ENCODE data around the gene CALY.

CALY gene

GRCh38 chr10:133350283-133350949, 13.7 kb upstream of the CALY start:
- no peak for DNase-seq

DNA sequence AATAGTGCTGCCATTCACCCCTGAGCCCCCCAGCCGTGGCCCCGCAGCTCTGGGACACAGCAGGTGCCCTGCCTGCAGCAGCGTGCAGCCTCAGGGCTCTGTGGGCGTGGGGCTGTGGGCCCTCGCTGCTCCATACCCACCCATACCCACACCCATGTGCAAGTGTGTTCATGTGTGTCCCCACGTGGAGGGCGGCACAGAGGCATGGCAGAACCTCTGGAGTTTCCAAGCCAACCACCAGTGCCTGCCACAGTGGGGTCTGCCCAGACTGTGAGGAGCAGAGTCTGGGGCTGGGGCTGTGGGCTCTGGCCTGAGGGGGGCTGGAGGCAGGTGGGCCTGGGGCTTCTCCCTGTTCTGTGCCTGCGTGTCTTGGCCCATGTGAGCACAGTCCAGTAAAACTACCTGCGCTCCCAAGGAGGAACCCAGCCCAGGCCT, 12.9 kb upstream of the CALY start:
- DNase-seq: no peak

- DNase-seq: no peak
Measured at GRCh38 chr10:133349160-133349568, 12.5 kb upstream of the CALY start.

DNA sequence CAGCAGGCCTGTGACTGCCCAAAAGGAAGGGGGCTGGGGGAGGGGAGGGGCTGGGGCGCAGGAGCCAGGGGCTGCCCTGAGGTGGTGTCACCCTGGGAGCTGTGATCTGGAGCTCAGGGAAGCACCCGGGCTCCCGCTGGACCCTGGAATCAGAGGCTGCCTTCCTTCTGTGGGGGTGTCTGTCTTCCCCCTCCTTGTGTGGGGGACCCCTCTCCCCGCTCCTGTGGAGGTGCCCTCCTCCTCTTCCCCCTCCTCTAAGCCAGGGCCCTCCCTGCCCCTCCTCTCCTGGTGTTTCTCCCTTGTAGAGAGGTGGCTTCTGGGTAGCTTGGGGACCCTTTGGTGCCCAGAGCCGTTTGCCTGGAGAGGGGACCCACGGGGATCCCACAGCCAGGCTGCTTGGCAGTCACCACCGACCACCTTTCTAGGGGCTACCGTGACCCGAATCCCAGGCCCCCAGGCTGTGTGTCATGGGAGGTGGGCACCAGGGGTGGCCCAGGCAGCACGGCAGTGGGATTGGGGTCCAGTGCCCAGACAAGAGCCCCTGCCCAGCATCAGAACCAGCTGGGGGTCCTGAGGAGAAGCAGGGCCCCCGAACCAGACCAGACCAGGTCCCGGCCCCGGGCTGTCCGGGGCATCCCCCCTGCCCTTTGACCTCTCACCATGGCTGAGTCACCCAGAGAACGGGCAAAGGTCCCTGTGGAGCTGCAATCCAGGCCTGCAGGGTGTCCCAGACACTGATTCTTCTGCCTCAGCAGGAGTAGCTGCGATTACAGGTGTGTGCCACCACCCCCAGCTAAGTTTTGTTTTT, 11.2 kb upstream of the CALY start:
- DNase-seq: no peak

DNA sequence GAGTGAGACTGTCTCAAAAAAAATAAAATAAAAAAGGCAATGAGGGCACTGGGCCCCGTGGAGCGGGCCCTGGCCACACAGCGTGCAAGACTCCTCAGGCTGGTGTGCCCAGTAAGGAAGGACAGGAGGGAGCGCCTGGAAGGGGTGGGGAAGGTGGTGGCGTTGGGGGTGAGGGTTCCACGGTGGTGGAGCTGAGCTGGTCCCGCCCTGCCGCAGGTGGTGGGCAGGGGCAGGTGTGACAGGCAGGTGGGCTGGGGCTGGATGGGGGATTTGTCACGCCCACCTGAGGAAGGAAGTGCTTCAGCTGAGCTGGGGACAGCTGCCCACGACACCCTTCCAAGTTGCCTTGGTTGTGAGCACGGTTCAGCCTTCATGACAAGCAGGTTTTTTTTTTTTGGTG, 9.7 kb upstream of the CALY start:
- no peak for DNase-seq

DNA sequence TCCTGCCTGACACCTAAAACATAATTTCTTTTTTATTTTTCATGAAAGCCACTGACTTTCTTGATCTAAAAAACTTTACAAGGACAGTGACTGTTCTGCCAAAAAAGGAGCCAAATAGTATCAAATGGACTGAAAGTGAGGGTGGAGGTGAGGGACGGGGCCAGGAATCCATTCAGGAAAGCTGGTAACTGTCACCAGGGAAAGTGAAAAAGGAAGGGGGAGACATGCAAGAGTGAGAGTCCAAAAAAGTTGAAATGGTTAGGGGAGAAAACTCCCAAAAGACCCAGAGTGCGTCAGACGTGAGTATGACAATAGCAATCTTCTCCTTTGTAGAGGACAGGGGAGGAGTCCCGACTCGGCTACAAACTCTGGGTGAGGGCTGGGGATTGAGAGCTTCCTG, 7.5 kb upstream of the CALY start:
- no peak for DNase-seq

DNA sequence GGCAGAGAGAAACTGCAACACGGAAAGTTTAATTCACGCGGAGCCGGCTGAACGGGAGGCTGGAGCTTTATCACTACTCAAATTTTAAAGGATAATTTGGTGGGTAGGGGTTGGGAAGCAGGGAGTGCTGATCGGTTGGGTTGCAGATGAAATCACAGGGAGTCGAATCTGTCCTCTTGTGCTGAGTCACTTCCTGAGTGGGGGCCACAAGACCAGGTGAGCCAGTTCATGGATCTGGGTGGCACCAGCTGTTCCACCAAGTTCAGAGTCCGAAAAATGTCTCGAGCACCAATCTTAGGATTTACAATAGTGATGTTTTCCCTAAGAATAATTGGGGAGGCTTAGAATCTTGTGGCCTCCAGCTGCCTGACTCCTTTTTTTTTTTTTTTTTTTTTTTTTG, 6.9 kb upstream of the CALY start:
- no peak for DNase-seq

- no peak for DNase-seq
Measured at GRCh38 chr10:133342942-133343341, 6.2 kb upstream of the CALY start.

DNA sequence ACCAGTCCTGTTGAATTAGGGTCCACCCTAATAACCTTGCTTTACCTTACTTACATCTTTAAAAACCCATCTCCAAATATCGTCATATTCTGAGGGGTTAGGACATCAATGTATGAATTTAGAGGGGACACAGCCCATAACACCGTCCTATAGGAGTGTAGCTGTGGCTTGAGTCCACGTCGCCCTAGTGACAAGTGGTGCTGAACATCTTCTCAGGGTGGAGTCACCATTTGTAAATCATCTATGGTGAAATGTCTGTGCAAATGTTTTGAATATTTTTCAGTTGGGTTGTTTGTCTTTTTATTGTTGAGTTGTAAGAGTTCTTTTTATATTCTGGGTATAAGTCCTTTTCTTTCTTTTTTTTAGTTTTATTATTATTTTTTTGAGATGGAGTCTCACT, 5.3 kb upstream of the CALY start:
- DNase-seq: no peak

- DNase-seq: no peak
Measured at GRCh38 chr10:133339708-133340380, 3.1 kb upstream of the CALY start.

DNA sequence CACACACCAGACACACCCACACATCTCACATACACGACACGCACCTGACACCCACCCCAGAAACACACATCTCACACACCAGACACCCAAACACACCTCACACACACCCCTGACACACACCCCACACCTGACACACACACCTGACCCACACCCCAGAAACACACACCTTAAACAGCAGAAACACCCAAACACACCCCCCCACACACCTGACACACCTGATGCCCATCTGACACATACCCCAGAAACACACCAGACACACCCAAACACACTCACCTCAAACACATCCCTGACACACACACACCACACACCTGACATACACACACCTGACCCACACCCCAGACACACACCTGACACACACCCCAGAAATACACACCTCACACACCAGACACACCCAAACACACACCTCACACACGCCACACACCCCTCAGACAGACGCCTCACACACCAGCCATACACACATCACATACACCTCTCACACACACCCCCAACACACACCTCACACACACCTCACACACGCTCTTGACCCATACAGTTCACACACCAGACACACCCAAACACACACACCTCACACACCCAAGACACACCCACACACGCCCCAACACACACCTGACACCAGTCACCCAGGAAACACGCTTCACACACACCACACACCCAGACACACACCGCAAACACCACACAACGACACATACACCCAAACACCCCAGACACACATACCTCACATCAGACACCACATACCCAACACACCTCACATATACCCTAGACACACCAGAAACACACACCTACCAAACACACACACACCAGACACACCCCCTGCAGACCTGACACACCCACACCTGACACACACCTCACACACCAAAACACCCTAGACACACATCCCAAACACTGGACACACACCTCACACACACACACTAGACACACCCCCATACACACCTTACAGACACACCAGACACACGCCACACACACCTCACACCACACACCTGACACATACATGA, 1.7 kb upstream of the CALY start:
- DNase-seq: no peak

GRCh38 chr10:133337370-133337725, 652 bp upstream of the CALY start:
- DNase-seq: no peak

GRCh38 chr10:133336118-133336576, 549 bp downstream of the CALY start:
- DNase-seq: no peak

- peak; percentile 86 for DNase-seq
Measured at GRCh38 chr10:133335246-133336117, 1.2 kb downstream of the CALY start.

- DNase-seq: no peak
Measured at GRCh38 chr10:133334503-133335245, 2.0 kb downstream of the CALY start.

- DNase-seq: no peak
Measured at GRCh38 chr10:133332936-133333699, 3.6 kb downstream of the CALY start.

- DNase-seq: peak; percentile 78
Measured at GRCh38 chr10:133329491-133330202, 7.0 kb downstream of the CALY start.

GRCh38 chr10:133328358-133329343, 8.0 kb downstream of the CALY start:
- no peak for DNase-seq

Data from central memory CD4-positive, alpha-beta T cell (primary cell).